ENCODE results near the gene NEURL1. TPM values are rescaled to one million over a fixed set of nuclear protein-coding genes. Genes with fewer than 3 reads are reported as not detected.

NEURL1 gene
- total and polyA plus RNA-seq, 4 donors = 0.16 to 2.8 (median 0.35) TPM

DNA sequence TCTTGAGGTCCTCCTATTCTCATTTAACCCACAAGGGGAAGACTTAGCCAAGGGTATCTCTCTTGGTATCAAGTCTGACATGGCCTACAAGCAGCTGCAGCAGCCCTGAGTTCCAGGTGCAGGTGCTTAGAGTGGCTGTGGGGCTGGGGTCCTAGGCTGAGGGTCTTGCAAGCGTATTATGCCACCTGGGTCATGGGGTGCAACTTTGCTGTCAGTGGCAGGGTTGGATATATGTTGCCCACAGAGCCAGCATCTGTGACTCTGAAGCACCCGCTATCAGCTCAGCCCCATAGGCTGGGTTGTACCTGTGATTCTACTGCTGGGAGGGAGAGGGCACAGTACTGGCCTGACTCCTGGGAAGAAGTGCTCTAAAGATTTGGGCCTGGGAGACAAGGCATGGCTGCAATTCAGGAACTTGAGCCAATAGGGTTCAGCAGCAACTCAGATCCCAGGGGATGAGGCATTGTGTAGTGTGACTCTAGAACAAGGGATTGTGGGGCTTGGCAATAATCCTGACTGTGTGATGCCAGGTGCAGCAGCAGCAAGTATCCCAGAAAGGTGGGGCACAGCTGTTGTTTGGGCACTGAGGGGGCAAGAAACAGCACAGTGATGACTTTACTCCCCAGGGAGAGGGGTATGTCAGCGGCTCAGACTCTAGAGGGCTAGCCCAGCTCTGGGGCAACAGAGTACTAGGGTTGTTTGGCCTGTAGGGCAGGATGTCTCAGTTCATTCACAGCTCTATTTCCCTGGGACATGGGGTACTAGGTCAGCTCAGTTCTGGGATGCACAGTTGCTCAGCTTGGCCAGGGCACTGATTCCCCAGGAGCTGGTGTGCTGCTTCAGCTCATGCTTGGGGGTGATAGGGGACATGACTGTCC lies 41.4 kb downstream of the NEURL1 start:
- ATAC-seq (ENCODE audit: low FRiP score) (no peak), DNase-seq (no peak)
- Histone ChIP-seq H3K27ac (ENCODE audit: low read depth in 1 of 2, low read length in 2 of 2) (no peak overlapping the region), H3K27me3 (ENCODE audit: control insufficient read depth in 1 of 2, insufficient read depth in 2 of 2, low read length in 1 of 2) (no peaks in the 10 kb centered on the region), H3K9me3 (ENCODE audit: control insufficient read depth, low read length) (no peaks in the 10 kb centered on the region), H3K36me3 (ENCODE audit: control insufficient read depth in 1 of 2, insufficient read depth in 2 of 2, low read length in 1 of 2) (no peaks in the 10 kb centered on the region), H3K4me3 (ENCODE audit: low read length in 2 of 2) (no peak overlapping the region), H3K4me1 (ENCODE audit: control insufficient read depth in 1 of 2, insufficient read depth in 2 of 2, low read length in 2 of 2) (no peaks in the 10 kb centered on the region)
- WGBS, 2 donors = 92% methylated on average over 3 of the region's 3 CpGs
- intact Hi-C loops (cut with DNase I) = no loop called here

DNA sequence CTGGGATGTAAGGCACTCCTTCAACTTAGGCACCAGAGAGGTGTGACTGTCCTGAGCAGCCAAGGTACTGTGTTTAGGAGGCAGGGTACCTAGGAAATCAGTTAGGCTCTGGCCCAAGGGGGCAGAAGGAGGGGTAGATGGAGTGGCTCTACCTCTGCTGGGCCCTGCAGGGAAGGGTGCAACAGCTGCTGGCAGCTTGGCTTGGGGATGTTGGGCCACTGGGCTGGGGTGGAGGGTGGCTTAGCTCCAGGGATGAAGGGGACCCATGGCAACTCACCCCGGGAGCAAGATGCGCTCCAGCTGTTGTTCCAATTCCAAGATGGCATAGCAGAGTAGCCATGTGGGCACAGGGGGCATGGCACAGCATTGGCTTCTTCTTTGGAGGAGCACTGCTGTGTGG lies 42.1 kb downstream of the NEURL1 start:
- Histone ChIP-seq H3K36me3 (ENCODE audit: control insufficient read depth in 1 of 2, insufficient read depth in 2 of 2, low read length in 1 of 2) (no peaks in the 10 kb centered on the region), H3K9me3 (ENCODE audit: control insufficient read depth, low read length) (no peaks in the 10 kb centered on the region), H3K4me3 (ENCODE audit: low read length in 2 of 2) (no peak overlapping the region), H3K4me1 (ENCODE audit: control insufficient read depth in 1 of 2, insufficient read depth in 2 of 2, low read length in 2 of 2) (no peaks in the 10 kb centered on the region), H3K27ac (ENCODE audit: low read depth in 1 of 2, low read length in 2 of 2) (no peak overlapping the region), H3K27me3 (ENCODE audit: control insufficient read depth in 1 of 2, insufficient read depth in 2 of 2, low read length in 1 of 2) (no peaks in the 10 kb centered on the region)
- WGBS, 2 donors = 84 to 86% methylated on average over 2 of the region's 2 CpGs
- no peak for ATAC-seq (ENCODE audit: low FRiP score)
- intact Hi-C loops (cut with DNase I) = no loop called here
- DNase-seq = no peak

DNA sequence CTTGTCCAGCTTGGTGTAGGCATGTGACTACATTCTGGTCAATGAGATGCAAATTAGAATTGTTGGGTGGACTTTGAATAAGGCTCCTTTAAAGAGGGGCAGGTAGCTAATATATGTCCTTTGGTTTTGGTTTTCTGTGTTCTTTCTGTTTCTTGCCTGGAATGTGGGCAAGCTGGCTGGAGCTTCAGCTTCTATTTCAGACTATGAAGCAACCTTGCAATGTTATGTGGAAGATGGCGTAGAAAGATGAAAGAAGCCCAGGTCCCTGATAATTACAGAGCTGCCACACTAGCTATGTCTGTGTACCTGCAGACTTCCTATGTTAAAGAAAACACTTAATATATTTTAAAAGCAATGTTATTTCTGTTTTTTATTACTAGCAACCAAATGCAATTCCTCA lies 46.2 kb downstream of the NEURL1 start:
- H3K9me3 ChIP-seq (ENCODE audit: control insufficient read depth, low read length) = no peaks in the 10 kb centered on the region
- 67 to 71% methylated on average over 1 of the region's 1 CpG for whole genome bisulfite sequencing, 2 donors
- H3K27ac ChIP-seq (ENCODE audit: low read depth in 1 of 2, low read length in 2 of 2) = no peak overlapping the region
- DNase-seq (no peak), ATAC-seq (ENCODE audit: low FRiP score) (no peak)
- H3K4me3 ChIP-seq (ENCODE audit: low read length in 2 of 2) = no peak overlapping the region
- H3K27me3 ChIP-seq (ENCODE audit: control insufficient read depth in 1 of 2, insufficient read depth in 2 of 2, low read length in 1 of 2) = no peaks in the 10 kb centered on the region
- H3K36me3 ChIP-seq (ENCODE audit: control insufficient read depth in 1 of 2, insufficient read depth in 2 of 2, low read length in 1 of 2) = no peaks in the 10 kb centered on the region
- intact Hi-C loops (cut with DNase I) = no loop called here
- no peaks in the 10 kb centered on the region for H3K4me1 ChIP-seq (ENCODE audit: control insufficient read depth in 1 of 2, insufficient read depth in 2 of 2, low read length in 2 of 2)

DNA sequence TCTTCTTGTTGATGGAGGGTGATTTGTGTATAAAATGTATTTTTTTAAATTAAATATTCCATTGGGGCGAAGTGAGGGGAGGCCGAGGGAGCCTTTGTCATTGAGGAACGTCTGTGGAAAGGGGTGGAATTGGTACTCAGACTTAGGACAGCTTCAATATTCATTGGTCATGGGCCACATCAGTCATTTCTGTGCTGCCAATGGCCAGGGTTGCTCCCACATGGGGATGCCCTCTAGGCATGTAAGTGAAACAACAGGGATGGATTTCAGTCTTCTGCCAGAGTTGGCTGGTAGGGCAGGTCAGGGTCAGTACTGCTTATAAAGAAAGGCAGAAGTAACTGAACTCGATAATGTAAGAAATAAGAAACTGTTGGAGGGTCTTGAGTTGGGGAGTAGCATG lies 47.2 kb downstream of the NEURL1 start:
- 89% methylated on average over 4 of the region's 4 CpGs for WGBS, 2 donors

DNA sequence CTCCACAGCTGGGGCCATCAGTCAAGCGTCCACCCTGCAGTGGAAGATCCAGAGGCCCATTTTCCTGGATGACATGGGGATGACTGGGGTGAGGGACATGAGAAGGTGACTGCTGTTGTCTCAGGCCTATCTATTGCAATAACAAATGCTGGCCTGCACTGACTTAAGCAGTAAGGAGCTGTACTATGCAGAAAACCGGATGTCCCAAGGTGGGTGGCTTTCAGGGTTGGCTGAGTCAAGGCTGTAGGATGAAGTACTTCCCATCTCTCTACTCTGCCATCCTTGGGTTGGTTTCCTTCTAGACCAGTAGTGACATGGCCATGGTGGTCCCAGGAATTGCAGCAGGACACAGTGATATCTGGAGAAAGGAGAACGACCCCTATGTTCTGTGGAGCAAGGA lies 48.1 kb downstream of the NEURL1 start:
- 96 to 98% methylated on average over 3 of the region's 3 CpGs for WGBS, 2 donors

More for the DNA sequence above, 47.2 kb downstream of the NEURL1 start:
- H3K9me3 ChIP-seq (ENCODE audit: control insufficient read depth, low read length) = no peaks in the 10 kb centered on the region
- intact Hi-C loops (cut with DNase I) = no loop called here
- no peaks in the 10 kb centered on the region for H3K4me1 ChIP-seq (ENCODE audit: control insufficient read depth in 1 of 2, insufficient read depth in 2 of 2, low read length in 2 of 2)
- no peaks in the 10 kb centered on the region for H3K36me3 ChIP-seq (ENCODE audit: control insufficient read depth in 1 of 2, insufficient read depth in 2 of 2, low read length in 1 of 2)
- no peak overlapping the region for H3K27ac ChIP-seq (ENCODE audit: low read depth in 1 of 2, low read length in 2 of 2)
- ATAC-seq (ENCODE audit: low FRiP score) (no peak), DNase-seq (peak in 1 of 2 donors; percentile 6)
- H3K27me3 ChIP-seq (ENCODE audit: control insufficient read depth in 1 of 2, insufficient read depth in 2 of 2, low read length in 1 of 2) = no peaks in the 10 kb centered on the region
- no peak overlapping the region for H3K4me3 ChIP-seq (ENCODE audit: low read length in 2 of 2)

DNA sequence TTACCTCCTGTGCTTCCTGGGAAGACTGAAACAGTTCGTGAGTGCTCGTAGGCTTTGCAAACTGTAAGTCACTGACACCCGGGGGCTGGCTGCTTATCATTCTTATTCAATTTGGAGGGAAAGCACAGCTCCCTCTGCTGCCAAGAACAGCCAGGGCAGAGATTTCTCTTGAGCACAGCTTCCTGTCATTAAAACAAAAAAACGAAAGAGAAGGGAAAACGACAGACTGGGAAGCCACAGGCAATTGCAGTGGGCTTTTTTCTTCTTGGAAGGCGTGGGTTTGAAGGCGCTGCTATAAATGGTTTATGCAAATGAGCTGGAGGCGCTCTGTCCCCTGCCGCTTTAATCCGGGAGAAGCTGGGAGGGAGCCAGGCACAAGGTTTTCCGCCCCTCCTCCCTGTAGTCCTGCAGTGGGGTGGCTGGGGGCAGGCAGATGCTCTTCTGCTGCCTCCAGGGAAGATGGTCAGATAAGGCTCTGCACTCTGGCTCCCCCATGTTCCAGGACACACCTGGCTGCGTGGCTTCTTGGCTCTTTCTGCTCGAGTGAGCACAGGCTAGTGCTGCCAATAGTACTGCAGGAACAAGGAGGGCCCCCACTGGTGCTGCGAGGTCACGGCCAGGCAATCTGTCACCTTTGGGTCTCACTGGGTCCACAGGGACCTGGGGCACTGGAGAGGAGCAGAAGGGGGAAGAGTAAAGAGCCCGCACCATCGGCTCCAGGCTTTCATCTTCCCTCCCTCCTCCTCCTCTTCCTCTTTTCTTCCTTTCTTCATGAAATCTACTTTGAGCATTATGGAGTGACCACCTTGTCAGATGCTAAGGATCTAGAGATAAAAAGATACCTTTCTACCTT lies 49.5 kb downstream of the NEURL1 start:
- DNase-seq (peak in 1 of 2 donors; percentile 64), ATAC-seq (ENCODE audit: low FRiP score) (no peak)
- H3K27me3 ChIP-seq (ENCODE audit: control insufficient read depth in 1 of 2, insufficient read depth in 2 of 2, low read length in 1 of 2) = no peaks in the 10 kb centered on the region
- H3K27ac ChIP-seq (ENCODE audit: low read depth in 1 of 2, low read length in 2 of 2) = no peak overlapping the region
- intact Hi-C loops (cut with DNase I) = no loop called here
- no peak overlapping the region for H3K4me3 ChIP-seq (ENCODE audit: low read length in 2 of 2)
- H3K36me3 ChIP-seq (ENCODE audit: control insufficient read depth in 1 of 2, insufficient read depth in 2 of 2, low read length in 1 of 2) = no peaks in the 10 kb centered on the region
- H3K4me1 ChIP-seq (ENCODE audit: control insufficient read depth in 1 of 2, insufficient read depth in 2 of 2, low read length in 2 of 2) = no peaks in the 10 kb centered on the region
- 11 to 12% methylated on average over 17 of the region's 17 CpGs for WGBS, 2 donors
- H3K9me3 ChIP-seq (ENCODE audit: control insufficient read depth, low read length) = no peaks in the 10 kb centered on the region

More for the DNA sequence above, 48.1 kb downstream of the NEURL1 start:
- no peak overlapping the region for H3K4me3 ChIP-seq (ENCODE audit: low read length in 2 of 2)
- no peak overlapping the region for H3K27ac ChIP-seq (ENCODE audit: low read depth in 1 of 2, low read length in 2 of 2)
- no peaks in the 10 kb centered on the region for H3K36me3 ChIP-seq (ENCODE audit: control insufficient read depth in 1 of 2, insufficient read depth in 2 of 2, low read length in 1 of 2)
- H3K27me3 ChIP-seq (ENCODE audit: control insufficient read depth in 1 of 2, insufficient read depth in 2 of 2, low read length in 1 of 2) = no peaks in the 10 kb centered on the region
- H3K4me1 ChIP-seq (ENCODE audit: control insufficient read depth in 1 of 2, insufficient read depth in 2 of 2, low read length in 2 of 2) = no peaks in the 10 kb centered on the region
- ATAC-seq (ENCODE audit: low FRiP score) = no peak
- DNase-seq = peak in 1 of 2 donors; percentile 32
- intact Hi-C loops (cut with DNase I) = no loop called here
- no peaks in the 10 kb centered on the region for H3K9me3 ChIP-seq (ENCODE audit: control insufficient read depth, low read length)

DNA sequence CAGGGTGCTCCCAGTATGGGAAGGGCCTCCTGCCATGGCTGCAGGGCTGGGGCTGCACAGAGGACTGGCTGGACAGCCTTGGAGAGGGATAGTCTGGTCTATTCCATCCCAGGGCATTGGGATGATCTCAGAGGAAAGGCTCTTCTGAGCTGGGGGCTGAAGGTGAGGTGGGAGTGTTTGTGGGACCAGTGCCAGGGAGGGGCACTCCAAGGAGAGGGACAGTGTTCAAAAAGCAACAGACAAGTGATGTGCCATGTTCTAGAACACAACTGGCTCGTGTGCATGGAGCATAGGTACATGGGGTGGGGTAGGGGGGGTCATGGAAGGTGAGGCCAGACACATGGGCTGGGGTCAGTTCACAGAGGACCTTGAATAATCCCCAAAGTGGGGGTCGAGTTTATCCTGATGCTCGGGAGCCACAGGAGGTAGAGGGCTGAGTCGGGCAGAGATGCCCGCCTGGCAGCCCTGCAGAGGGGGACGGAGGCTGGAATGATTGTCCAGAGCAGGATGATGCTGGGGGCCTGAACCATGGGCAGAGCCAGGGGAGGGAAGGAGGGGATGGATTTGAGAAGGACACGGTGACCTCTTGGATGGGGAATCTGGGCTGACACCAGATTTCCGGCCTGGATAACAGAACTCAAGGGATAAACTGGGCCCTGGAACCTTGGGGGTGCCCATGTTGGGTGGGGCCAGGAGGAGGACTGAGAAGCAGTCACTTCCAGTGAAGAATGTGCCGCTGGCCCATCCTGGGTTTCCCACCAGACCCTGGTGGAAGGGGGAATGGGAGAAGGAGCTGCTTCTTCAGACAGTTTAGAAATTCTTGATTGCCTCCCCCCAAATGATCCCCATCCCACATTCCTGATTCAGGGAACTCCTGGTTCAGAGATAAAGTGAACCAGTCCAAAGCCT lies 50.4 kb downstream of the NEURL1 start:
- DNase-seq (peak in 1 of 2 donors; percentile 35), ATAC-seq (ENCODE audit: low FRiP score) (no peak)
- Histone ChIP-seq H3K4me1 (ENCODE audit: control insufficient read depth in 1 of 2, insufficient read depth in 2 of 2, low read length in 2 of 2) (no peaks in the 10 kb centered on the region), H3K9me3 (ENCODE audit: control insufficient read depth, low read length) (no peaks in the 10 kb centered on the region), H3K4me3 (ENCODE audit: low read length in 2 of 2) (no peak overlapping the region), H3K27ac (ENCODE audit: low read depth in 1 of 2, low read length in 2 of 2) (no peak overlapping the region), H3K36me3 (ENCODE audit: control insufficient read depth in 1 of 2, insufficient read depth in 2 of 2, low read length in 1 of 2) (no peaks in the 10 kb centered on the region), H3K27me3 (ENCODE audit: control insufficient read depth in 1 of 2, insufficient read depth in 2 of 2, low read length in 1 of 2) (no peaks in the 10 kb centered on the region)
- intact Hi-C loops (cut with DNase I) = no loop called here
- WGBS, 2 donors = 94% methylated on average over 9 of the region's 9 CpGs

DNA sequence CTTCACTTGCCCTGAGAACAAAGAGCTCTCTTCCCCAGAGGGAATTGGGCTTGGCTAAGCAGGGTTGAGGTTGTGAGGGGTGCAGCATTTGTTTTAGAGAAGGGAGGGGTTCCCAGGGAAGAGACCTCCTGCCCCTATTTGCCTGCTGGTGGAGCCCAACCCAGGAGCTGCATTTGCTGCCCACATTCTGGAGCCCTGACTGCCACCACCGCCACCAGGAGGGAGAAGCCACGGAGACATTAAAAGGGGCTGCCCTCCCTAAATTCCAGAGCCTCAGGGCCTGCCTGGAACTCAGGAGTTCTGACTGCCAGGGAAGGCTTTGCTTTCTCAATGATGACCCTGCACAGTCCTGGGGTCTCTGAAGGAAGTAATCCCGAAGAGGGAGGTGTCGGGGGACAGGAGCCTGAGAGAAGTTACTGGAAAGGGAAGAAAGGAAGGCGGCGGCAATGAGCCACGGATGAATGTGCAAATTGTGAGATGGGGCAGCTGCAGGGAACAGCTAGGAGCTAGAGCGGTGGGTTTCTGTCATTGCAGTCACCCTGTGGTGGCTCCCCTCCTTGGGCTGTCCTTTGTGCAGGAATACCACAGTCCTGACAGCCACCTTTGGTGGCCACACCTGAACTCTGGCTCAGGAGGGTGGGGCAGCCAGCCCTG lies 51.3 kb downstream of the NEURL1 start:
- Histone ChIP-seq H3K27me3 (ENCODE audit: control insufficient read depth in 1 of 2, insufficient read depth in 2 of 2, low read length in 1 of 2) (no peaks in the 10 kb centered on the region), H3K9me3 (ENCODE audit: control insufficient read depth, low read length) (no peaks in the 10 kb centered on the region), H3K36me3 (ENCODE audit: control insufficient read depth in 1 of 2, insufficient read depth in 2 of 2, low read length in 1 of 2) (no peaks in the 10 kb centered on the region), H3K4me3 (ENCODE audit: low read length in 2 of 2) (no peak overlapping the region), H3K4me1 (ENCODE audit: control insufficient read depth in 1 of 2, insufficient read depth in 2 of 2, low read length in 2 of 2) (no peaks in the 10 kb centered on the region), H3K27ac (ENCODE audit: low read depth in 1 of 2, low read length in 2 of 2) (no peak overlapping the region)
- ATAC-seq (ENCODE audit: low FRiP score) = no peak
- peak in 1 of 2 donors; percentile 59 for DNase-seq
- WGBS, 2 donors = 94 to 96% methylated on average over 8 of the region's 8 CpGs
- intact Hi-C loops (cut with DNase I) = no loop called here
